ENCODE results near the gene SEL1L2. TPM values are rescaled to one million over a fixed set of nuclear protein-coding genes. Genes with fewer than 3 reads are reported as not detected.

SEL1L2 gene
- total RNA-seq, 1 experiment from 2014 or later: not detected

GRCh38 chr20:13865156-13865555, 125.3 kb downstream of the SEL1L2 start:
- no peak for DNase-seq

DNA sequence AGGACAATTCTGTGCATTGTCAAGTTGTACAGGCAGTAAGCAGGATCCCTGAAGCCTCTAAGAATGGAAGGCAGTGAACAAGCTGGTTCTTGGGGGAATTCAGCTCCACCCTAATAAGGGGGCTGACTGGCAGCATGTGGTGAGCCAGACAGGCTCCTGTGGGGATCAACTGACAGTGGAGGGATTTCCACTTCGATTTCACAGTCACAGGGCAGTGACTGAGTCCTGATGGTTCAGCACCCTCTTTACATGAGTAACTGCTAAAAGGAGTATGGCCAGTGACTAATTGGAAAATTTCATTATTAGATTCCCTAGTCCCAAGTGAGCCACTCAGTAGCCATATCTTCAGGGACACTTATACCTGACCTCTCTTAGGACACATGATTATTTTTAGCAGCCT, 127.2 kb downstream of the SEL1L2 start:
- no peak overlapping the region for H3K4me3 ChIP-seq (ENCODE audit: insufficient read depth, low read depth, low read length)
- no peak for DNase-seq
- no peaks in the 10 kb centered on the region for H3K27me3 ChIP-seq (ENCODE audit: control insufficient read depth, insufficient read depth, low read length)
- no peaks in the 10 kb centered on the region for H3K36me3 ChIP-seq (replicated peaks; ENCODE audit: control insufficient read depth, insufficient read depth, low read length)

More at GRCh38 chr20:13865156-13865555, 125.3 kb downstream of the SEL1L2 start:
- Histone ChIP-seq H3K27me3 (ENCODE audit: control insufficient read depth, insufficient read depth, low read length) (no peaks in the 10 kb centered on the region), H3K4me3 (ENCODE audit: insufficient read depth, low read depth, low read length) (no peak overlapping the region), H3K36me3 (replicated peaks; ENCODE audit: control insufficient read depth, insufficient read depth, low read length) (no peaks in the 10 kb centered on the region)

DNA sequence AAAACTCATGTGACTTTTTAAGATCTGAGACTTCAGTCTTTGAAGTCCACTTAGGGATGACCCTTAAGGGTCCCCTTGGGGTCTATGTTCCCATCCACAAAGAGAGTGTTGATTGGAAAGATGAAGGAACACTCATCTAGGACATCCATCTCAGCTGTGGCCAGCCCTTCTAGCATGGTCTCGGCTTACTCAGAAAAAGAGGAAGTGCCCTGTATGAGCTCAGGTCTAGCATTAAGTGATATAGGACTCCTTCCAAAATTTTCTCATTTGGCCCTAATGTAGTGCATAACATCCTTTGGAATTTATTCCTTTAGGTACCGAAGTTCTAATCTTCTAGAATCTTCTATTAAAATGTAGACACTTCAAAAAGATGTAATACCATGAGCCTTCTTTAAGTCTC, 128.2 kb downstream of the SEL1L2 start:
- DNase-seq: no peak
- Histone ChIP-seq H3K36me3 (replicated peaks; ENCODE audit: control insufficient read depth, insufficient read depth, low read length) (no peaks in the 10 kb centered on the region), H3K4me3 (ENCODE audit: insufficient read depth, low read depth, low read length) (no peak overlapping the region), H3K27me3 (ENCODE audit: control insufficient read depth, insufficient read depth, low read length) (no peaks in the 10 kb centered on the region)

DNA sequence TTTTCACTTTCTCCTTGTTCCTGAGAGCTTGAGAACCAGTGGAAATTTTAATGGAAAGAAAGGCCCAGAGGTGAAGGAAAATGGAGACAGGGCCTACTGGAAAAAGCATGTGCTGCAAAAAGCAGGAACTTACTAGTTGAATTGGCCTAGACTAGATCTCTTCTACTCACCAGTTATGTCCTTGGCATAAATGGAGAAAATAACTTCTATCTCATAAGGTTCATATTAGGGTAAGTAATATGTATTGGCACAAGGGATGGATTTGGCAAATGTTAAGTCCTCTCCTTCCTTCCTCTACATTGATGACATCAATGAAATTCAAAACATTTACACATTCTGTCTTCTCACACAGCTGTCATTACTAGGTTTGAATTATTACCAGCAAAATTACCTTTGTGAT, 131.5 kb downstream of the SEL1L2 start:
- Histone ChIP-seq H3K27me3 (ENCODE audit: control insufficient read depth, insufficient read depth, low read length) (no peaks in the 10 kb centered on the region), H3K4me3 (ENCODE audit: insufficient read depth, low read depth, low read length) (no peak overlapping the region), H3K36me3 (replicated peaks; ENCODE audit: control insufficient read depth, insufficient read depth, low read length) (no peaks in the 10 kb centered on the region)
- no peak for DNase-seq

- no peak for DNase-seq
Measured at GRCh38 chr20:13858439-13858838, 132.0 kb downstream of the SEL1L2 start.

GRCh38 chr20:13857961-13858360, 132.5 kb downstream of the SEL1L2 start:
- Histone ChIP-seq H3K4me3 (ENCODE audit: insufficient read depth, low read depth, low read length) (no peak overlapping the region), H3K36me3 (replicated peaks; ENCODE audit: control insufficient read depth, insufficient read depth, low read length) (no peaks in the 10 kb centered on the region), H3K27me3 (ENCODE audit: control insufficient read depth, insufficient read depth, low read length) (no peaks in the 10 kb centered on the region)
- DNase-seq: no peak

More at GRCh38 chr20:13858439-13858838, 132.0 kb downstream of the SEL1L2 start:
- no peak overlapping the region for H3K4me3 ChIP-seq (ENCODE audit: insufficient read depth, low read depth, low read length)
- no peaks in the 10 kb centered on the region for H3K36me3 ChIP-seq (replicated peaks; ENCODE audit: control insufficient read depth, insufficient read depth, low read length)
- H3K27me3 ChIP-seq (ENCODE audit: control insufficient read depth, insufficient read depth, low read length): no peaks in the 10 kb centered on the region

DNA sequence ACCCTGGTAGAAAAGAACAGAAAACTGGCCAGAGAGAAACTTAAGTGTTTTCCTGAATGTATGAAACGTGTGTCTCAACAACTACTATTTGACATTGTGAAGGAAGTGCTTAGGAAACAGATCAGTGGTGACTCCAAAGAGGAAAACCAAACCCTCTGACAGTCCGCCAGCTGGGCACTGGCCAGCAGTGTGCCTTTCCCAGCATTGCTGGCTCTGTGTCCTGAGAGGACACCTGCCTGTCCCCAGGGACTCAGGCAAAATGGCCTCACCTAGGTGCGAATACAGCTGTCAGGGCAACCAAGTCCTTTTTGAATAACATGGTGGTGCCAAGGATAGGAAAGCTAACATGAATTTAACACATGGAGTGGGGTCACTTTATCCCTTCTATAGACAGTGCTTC, 133.1 kb downstream of the SEL1L2 start:
- no peak overlapping the region for H3K4me3 ChIP-seq (ENCODE audit: insufficient read depth, low read depth, low read length)

GRCh38 chr20:13856354-13856753, 134.1 kb downstream of the SEL1L2 start:
- DNase-seq: no peak
- no peaks in the 10 kb centered on the region for H3K27me3 ChIP-seq (ENCODE audit: control insufficient read depth, insufficient read depth, low read length)

More for the DNA sequence above, 133.1 kb downstream of the SEL1L2 start:
- Histone ChIP-seq H3K36me3 (replicated peaks; ENCODE audit: control insufficient read depth, insufficient read depth, low read length) (no peaks in the 10 kb centered on the region), H3K27me3 (ENCODE audit: control insufficient read depth, insufficient read depth, low read length) (no peaks in the 10 kb centered on the region)
- DNase-seq: no peak

DNA sequence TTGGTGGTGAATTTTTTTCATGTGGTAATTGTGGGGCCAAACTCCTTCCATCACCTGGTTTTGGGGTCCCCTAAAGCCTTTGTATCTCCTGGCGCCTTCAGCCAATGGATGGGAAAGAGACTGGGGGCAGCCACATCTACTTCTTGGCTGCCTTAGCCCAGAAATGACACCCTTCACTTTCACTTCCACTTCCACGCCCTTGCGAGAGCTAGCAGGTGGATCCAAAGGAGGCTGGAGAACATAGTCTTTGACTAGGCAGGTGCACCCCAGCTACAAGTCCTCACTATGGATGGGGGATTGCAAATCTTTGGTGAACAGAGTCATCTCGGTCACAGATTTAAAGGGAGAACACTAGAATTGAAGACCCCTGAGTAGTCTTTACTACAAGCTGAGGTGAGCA, 134.8 kb downstream of the SEL1L2 start:
- Histone ChIP-seq H3K4me3 (ENCODE audit: insufficient read depth, low read depth, low read length) (no peak overlapping the region), H3K36me3 (replicated peaks; ENCODE audit: control insufficient read depth, insufficient read depth, low read length) (no peaks in the 10 kb centered on the region), H3K27me3 (ENCODE audit: control insufficient read depth, insufficient read depth, low read length) (no peaks in the 10 kb centered on the region)
- DNase-seq: no peak

More at GRCh38 chr20:13856354-13856753, 134.1 kb downstream of the SEL1L2 start:
- Histone ChIP-seq H3K36me3 (replicated peaks; ENCODE audit: control insufficient read depth, insufficient read depth, low read length) (no peaks in the 10 kb centered on the region), H3K4me3 (ENCODE audit: insufficient read depth, low read depth, low read length) (no peak overlapping the region)

- no peak for DNase-seq
- Histone ChIP-seq H3K36me3 (replicated peaks; ENCODE audit: control insufficient read depth, insufficient read depth, low read length) (no peaks in the 10 kb centered on the region), H3K27me3 (ENCODE audit: control insufficient read depth, insufficient read depth, low read length) (no peaks in the 10 kb centered on the region), H3K4me3 (ENCODE audit: insufficient read depth, low read depth, low read length) (no peak overlapping the region)
Measured at GRCh38 chr20:13852306-13852705, 138.1 kb downstream of the SEL1L2 start.

DNA sequence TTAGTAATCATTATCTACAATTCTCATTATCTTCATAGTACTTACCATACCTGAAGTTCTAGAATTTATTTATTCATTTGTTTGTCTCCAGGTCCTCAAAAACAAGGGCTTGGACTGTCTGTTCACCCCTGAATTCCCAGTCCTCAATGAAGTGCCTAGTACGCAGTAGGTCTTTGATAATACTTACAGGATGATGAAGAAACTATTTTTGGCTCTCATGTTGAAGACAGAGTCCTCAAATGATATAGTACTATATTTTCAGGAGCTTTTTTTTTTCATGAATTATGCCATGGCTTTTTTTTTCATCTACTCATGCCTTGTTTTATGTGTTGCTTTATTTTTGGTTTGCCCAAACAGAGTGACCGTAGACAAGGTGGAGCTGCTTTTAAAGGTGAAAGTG, 139.1 kb downstream of the SEL1L2 start:
- Histone ChIP-seq H3K36me3 (replicated peaks; ENCODE audit: control insufficient read depth, insufficient read depth, low read length) (no peaks in the 10 kb centered on the region), H3K27me3 (ENCODE audit: control insufficient read depth, insufficient read depth, low read length) (no peaks in the 10 kb centered on the region; the same call in 1 of the 2 replicates), H3K4me3 (ENCODE audit: insufficient read depth, low read depth, low read length) (no peak overlapping the region)
- DNase-seq: no peak

GRCh38 chr20:13844296-13844695, 146.1 kb downstream of the SEL1L2 start:
- H3K27me3 ChIP-seq (ENCODE audit: control insufficient read depth, insufficient read depth, low read length): no peaks in the 10 kb centered on the region; the same call in 1 of the 2 replicates
- DNase-seq: no peak
- no peak overlapping the region for H3K4me3 ChIP-seq (ENCODE audit: insufficient read depth, low read depth, low read length)

GRCh38 chr20:13841206-13841605, 149.2 kb downstream of the SEL1L2 start:
- no peak for DNase-seq
- Histone ChIP-seq H3K4me3 (ENCODE audit: insufficient read depth, low read depth, low read length) (no peak overlapping the region), H3K36me3 (replicated peaks; ENCODE audit: control insufficient read depth, insufficient read depth, low read length) (no peaks in the 10 kb centered on the region), H3K27me3 (ENCODE audit: control insufficient read depth, insufficient read depth, low read length) (no peaks in the 10 kb centered on the region; the same call in 1 of the 2 replicates)

More at GRCh38 chr20:13844296-13844695, 146.1 kb downstream of the SEL1L2 start:
- no peaks in the 10 kb centered on the region for H3K36me3 ChIP-seq (replicated peaks; ENCODE audit: control insufficient read depth, insufficient read depth, low read length)

GRCh38 chr20:13840093-13840465, 150.3 kb downstream of the SEL1L2 start:
- H3K36me3 ChIP-seq (replicated peaks; ENCODE audit: control insufficient read depth, insufficient read depth, low read length): no peaks in the 10 kb centered on the region
- H3K4me3 ChIP-seq (ENCODE audit: insufficient read depth, low read depth, low read length): no peak overlapping the region
- DNase-seq: no peak
- H3K27me3 ChIP-seq (ENCODE audit: control insufficient read depth, insufficient read depth, low read length): no peaks in the 10 kb centered on the region; the same call in 1 of the 2 replicates

DNA sequence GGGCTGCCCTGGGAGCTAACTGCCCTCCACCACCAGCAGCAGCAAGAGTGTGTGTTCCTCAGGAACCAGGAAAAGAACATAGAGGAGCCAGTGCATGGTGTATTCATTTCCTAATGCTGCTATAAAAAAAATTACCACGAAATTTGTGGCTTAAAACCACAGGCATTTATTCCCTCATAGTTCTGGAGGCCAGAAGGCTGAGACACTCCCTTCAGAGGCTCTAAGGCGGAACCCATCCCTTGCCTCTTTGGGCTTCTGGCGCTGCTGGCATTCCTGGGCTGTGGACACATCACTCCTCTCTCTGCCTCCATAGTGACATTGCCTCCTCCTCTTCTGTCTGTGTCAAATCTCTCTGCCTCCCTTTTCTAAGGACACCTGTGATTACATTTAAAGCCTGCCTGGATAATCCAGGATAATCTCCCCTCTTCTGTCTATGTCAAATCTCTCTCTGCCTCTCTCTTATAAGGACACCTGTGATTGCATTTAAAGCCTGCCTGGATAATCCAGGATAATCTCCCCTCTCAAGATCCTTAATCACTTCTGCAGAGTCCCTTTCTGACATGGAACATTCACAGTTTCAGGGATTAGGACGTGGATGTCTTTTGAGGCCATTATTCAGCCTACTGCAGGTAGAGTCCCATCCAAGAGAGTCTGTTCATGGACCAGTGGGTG, 150.9 kb downstream of the SEL1L2 start:
- no peaks in the 10 kb centered on the region for H3K36me3 ChIP-seq (replicated peaks; ENCODE audit: control insufficient read depth, insufficient read depth, low read length)
- H3K27me3 ChIP-seq (ENCODE audit: control insufficient read depth, insufficient read depth, low read length): no peaks in the 10 kb centered on the region; the same call in 1 of the 2 replicates
- no peak for DNase-seq
- no peak overlapping the region for H3K4me3 ChIP-seq (ENCODE audit: insufficient read depth, low read depth, low read length)

All from H7 (cell line).